ENCODE data around the gene FRAT1. TPM values are rescaled to one million over a fixed set of nuclear protein-coding genes. Genes with fewer than 3 reads are reported as not detected.

FRAT1 gene
- total and polyA plus RNA-seq, 2 of the 4 experiments (the other 2 are of a cell fraction), result 0.54 to 0.89 TPM

GRCh38 chr10:97319671-97320479, 804 bp downstream of the FRAT1 start:
- Histone ChIP-seq H2BK15ac (ENCODE audit: low read depth, low read length) (no peak overlapping the region), H3K9me3 (ENCODE audit: control insufficient read depth, insufficient read depth, low read length) (no peaks in the 10 kb centered on the region), H3K18ac (ENCODE audit: low read depth, low read length) (no peak overlapping the region), H3K56ac (ENCODE audit: extremely low read depth, insufficient read depth, low read length) (no peak overlapping the region; the same call in 1 of the 2 replicates), H3K14ac (replicated peaks; ENCODE audit: low read depth, low read length) (peak overlapping the region; percentile 55; the same call in 1 of the 2 replicates), H3K23ac (ENCODE audit: low read depth, low read length) (peak overlapping the region; percentile 82), H3K27me3 (ENCODE audit: control insufficient read depth, insufficient read depth, low read length) (no peaks in the 10 kb centered on the region), H3K4me2 (ENCODE audit: low read depth, low read length) (peak overlapping the region; percentile 77), H3K36me3 (ENCODE audit: control insufficient read depth, insufficient read depth, low read length) (no peaks in the 10 kb centered on the region), H4K20me1 (ENCODE audit: insufficient read depth, low read length) (no peaks in the 10 kb centered on the region), H4K5ac (ENCODE audit: low read depth, low read length) (no peak overlapping the region), H3K9me1 (ENCODE audit: insufficient read depth, low read length) (no peaks in the 10 kb centered on the region), H2AFZ (replicated peaks; ENCODE audit: low read length, poor library complexity) (peak overlapping the region; percentile 99), H2AK5ac (ENCODE audit: low read depth, low read length) (no peak overlapping the region), H3K4ac (ENCODE audit: low read depth, low read length) (no peak overlapping the region), H2BK120ac (ENCODE audit: low read depth, low read length) (no peak overlapping the region), H4K91ac (ENCODE audit: insufficient read depth, low read depth, low read length) (no peak overlapping the region), H3K27ac (ENCODE audit: insufficient read depth, low read length) (no peak overlapping the region), H2AK9ac (replicated peaks; ENCODE audit: low read depth, low read length, poor library complexity) (peak overlapping the region; percentile 17), H2BK5ac (ENCODE audit: low read depth, low read length, poor library complexity, severe bottlenecking) (no peak overlapping the region), H3K9ac (ENCODE audit: low read depth, low read length) (peak overlapping the region; percentile 43), H3K79me1 (ENCODE audit: low read depth in 1 of 2, low read length in 2 of 2) (peaks cover 7% of the 10 kb centered on the region in 2 experiments; a peak in 2 of 4 replicates), H2BK20ac (ENCODE audit: low read depth, low read length) (no peak overlapping the region), H3K4me1 (ENCODE audit: control insufficient read depth, insufficient read depth, low read length) (peaks cover 8% of the 10 kb centered on the region; the same call in 1 of the 2 replicates), H3K4me3 (ENCODE audit: insufficient read depth, low read depth, low read length) (peak overlapping the region; percentile 92), H4K8ac (ENCODE audit: low read depth in 2 of 2, low read length in 2 of 2) (peak overlapping the region; percentile 37 to 39; a peak in 2 of 4 replicates)
- in situ Hi-C loops (cut with MboI; ENCODE audit: low sequenced_read_pairs) (no loop called here), dilution Hi-C loops (cut with HindIII; ENCODE audit: low sequenced_read_pairs, unreplicated experiment) (no loop called here), intact Hi-C loops (cut with micrococcal nuclease) (loop anchor here (2.0 kb wide), 1 partner anchor 27 kb away; the partner anchor contains the start of gene ARHGAP19)
- ChIA-PET CTCF (interaction anchor here (1.1 to 1.9 kb wide), 3 partner anchors 13 to 48 kb away, joined by 3 to 8 read pairs (median 6); no protein-coding TSS in a partner anchor), POLR2A (ENCODE audit: unreplicated experiment) (no interaction called here)
- no TSS peak for BruUV-seq (replicated peaks)
- ATAC-seq (ENCODE audit: low read depth), result peak; percentile 40
- DNase-seq, result no peak
- no peak for TF ChIP-seq ELK1 (IDR thresholded peaks at IDR 0.05; ENCODE audit: borderline replicate concordance, low read depth, low read length)
- TF ChIP-seq RCOR1 (IDR thresholded peaks at IDR 0.05; ENCODE audit: insufficient replicate concordance, low read length), result no peak
- 0 out of 2 replicates have a peak, but pooled peaks have one; percentile 10 for TF ChIP-seq MAZ (IDR thresholded peaks at IDR 0.05; ENCODE audit: borderline replicate concordance, low read depth, low read length)
- TF ChIP-seq FOS (IDR thresholded peaks at IDR 0.05; ENCODE audit: low read depth, low read length), result no peak
- 5% methylated on average over 65 of the region's 83 CpGs; no CpG with 5 or more reads in 1 of the 2 experiments for WGBS, 2 experiments (ENCODE audit: extremely low coverage in 2 of 2, insufficient read length in 1 of 2)

All from IMR-90 (cell line).